NCI-H524 (cell line): Measurements from ENCODE around the gene NATD1.
"Not testable (repeated sequence)": the region's sequence is repeated elsewhere in the genome, so short reads cannot be mapped to it uniquely, and the experiment has no call there.

ENCODE experiments used
- DNase-seq, 2 experiments: peaks; one replicate each; lab custom pipeline; 2025; lab: John Stamatoyannopoulos, UW

NATD1 gene

DNA sequence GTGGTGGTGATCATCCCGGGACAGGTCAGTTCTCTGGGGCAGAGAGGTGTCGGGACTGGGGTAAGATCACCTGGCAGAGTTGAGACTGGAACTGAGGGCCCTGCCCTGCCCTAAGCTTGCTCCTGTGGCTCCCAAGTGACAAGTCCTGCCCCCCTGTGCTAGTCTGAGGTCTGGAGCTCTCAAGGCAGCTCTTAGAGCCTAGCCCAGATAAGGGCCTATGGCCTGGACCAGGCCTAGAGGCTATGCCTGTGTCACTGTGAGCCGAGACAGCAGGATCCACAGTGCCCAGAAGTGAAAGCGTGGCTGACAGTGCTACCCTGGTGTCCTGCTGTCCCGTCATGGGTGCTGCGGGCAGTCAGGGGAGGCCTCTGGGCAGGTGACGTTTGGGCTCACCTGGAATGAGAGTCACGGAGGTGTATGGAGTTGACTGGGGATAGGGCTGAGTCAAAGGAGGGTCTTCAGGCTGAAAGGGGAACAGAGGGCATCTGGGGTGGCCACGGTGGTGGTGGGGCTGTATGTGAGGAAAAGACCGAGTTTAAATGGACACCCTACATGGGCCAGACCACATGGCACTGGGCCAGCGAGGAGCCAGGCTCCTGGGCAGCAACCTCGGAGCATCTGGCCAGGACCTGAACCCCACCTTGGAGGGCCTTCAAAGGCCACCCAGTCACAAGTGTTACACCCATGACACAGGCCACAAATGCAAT lies 5.5 kb downstream of the NATD1 start:
- no peak for DNase-seq

DNA sequence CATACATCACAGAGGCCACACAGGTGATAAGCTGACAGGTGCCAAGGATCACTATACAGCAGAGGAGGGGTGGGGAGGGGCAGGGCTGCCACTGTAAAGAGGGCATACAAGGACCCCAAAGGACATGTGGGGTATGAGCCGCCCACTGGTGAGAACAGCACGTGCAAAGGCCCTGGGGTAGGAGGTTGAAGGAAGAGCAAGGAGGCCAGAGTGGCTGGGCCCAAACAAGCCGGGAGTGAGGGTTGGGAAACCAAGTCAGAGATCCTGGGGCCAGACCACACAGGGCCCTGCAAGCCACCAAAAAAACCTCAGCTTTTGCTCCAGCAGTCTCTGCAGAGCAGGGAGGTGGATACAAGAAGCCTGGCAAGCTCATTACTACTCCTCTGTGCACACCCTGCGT lies 6.5 kb downstream of the NATD1 start:
- no peak for DNase-seq

DNA sequence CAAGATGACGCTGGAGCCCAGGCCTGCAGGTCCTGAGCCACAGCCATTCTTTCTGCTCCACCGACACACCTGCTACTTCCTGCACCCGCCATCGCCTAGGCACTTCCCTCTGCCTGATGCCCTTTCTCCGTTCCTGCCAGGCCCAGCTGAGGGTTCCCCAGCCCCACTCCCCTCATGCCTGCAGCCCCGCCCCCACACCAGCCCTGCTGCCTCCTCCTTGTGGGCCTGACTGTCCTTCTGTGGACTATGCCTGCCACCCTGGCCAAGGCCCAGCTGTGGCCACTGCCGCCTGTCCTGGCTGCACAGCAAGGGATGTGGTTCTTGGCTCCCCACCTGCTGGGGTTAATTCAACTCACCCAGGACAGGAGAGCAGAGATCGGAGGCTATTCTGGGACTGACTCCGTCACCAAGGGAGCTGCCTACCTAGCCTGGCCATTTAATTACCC lies 7.5 kb downstream of the NATD1 start:
- DNase-seq, result no peak

DNA sequence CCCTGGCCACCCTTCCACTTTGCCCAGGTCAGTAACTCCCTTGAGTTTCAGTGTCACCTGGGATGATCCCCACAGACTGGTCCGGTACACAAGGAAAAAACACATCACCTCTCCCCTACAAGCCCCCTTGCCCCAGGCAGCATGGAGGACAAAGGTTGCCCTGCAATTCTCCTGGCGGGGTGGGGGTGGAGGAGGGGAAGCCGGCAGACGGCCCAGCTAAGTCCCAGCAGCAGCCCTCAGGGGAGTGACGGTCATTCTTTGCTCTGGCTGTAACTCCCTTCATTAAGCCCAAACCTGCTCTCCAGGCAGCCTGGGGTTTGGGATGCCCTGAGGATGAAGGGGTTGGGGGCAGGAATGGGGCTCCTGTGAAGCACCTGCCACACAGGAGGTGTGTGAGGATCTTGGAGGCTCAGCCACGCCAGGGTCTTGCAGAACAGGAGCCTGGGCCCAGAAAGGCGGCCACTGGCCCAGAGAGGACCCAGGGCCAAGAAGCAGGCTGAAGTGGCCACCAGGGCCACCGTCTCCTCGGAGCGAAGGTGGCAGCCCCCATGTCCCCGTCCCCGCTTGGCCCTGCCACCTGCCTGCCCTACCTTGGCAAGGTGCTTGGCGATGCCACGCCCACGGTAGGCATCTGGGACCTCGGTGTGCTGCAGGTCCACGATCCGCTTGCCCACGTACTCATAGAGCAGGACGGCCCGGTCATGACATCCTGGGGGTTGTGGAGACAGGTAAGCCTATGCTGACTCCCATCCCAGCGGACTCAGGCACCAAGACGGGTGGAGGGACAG lies 9.5 kb downstream of the NATD1 start:
- no peak for DNase-seq

DNA sequence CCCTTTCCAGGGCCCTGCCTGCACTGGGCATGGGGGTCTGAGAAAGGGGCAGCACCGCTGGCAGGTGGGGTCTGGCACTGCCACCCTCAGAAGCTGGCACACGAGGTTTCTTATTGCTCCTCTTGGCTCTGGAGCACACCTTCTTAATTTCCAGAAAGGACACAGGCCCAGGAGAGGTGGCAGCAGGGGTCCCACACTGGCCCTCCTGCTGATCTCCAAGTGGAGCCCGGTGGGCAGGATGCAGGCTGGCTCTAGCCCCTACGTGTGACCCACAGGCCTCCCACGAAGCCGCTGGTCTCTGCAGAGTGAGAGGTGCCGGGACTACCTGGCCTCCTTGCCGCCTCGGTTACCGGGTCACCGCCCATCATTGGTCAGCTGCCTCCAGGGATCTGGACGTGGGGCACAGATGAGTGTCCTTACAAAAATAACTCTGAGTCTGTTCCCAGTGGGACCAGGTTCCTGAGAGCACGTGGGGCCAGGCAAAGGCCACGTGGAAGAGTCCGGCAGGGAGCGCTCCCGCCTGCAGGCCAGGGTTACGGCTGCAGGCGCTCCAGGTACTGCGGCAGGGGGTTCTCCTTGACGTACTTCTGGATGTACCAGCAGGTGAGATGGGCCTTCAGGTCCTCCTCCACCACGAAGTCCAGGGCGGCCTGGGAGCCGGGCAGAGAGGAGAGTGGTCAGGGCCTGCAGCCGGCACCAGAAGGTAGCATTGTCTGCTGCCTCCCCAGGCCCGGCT lies 10.3 kb downstream of the NATD1 start:
- no peak for DNase-seq

DNA sequence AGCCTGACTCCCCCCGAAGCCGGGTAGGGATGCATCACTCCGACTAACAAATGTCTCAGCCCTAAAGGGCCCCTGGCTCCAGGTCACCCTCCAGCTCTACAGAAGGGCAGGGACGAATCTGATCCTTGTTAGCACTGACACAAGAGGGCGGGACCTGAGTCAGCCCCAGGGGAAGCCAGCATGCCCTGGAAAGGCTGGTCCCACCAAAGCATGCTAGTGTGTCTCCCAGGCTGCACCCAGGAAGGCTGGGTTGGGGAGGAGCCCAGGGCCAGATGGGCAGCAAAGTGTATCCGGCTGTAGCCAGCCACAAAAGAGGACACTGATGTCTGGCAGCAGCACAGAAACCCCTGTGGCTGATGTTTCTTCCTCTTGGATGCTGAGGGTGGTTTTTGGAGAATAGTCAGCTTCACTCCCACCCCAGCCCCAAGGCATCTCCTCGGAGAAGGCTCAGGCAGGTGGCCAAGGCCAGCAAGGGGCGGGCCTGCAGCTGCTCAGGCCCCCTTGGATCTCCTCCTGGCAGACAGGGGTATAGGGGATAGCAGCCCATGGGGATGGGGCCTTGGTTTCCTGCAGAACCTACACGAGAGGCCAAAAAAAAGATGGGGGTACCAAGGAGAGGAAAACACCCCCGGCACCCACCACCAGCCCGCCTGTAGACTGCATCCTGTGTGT lies 11.0 kb downstream of the NATD1 start:
- no peak for DNase-seq

DNA sequence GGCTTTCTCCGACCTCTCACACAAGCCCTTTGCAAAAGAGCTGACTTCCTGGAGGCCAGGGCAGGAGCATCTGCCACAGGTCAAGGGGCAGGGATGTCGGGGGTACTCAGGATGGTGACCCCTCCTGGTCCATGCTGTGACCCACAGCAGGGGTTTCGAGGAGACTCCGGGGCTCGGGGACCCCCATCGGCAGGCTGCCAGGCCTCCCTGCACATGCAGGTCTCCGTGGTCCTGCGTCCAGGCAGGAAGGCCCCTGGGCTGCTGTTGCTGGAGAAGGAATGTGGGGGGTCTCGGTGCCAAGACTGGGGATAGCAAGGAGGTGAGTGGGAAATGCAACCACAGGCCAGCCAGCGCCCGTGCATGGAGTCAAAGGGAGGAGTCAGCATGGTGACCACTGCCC lies 11.6 kb downstream of the NATD1 start:
- no peak for DNase-seq

DNA sequence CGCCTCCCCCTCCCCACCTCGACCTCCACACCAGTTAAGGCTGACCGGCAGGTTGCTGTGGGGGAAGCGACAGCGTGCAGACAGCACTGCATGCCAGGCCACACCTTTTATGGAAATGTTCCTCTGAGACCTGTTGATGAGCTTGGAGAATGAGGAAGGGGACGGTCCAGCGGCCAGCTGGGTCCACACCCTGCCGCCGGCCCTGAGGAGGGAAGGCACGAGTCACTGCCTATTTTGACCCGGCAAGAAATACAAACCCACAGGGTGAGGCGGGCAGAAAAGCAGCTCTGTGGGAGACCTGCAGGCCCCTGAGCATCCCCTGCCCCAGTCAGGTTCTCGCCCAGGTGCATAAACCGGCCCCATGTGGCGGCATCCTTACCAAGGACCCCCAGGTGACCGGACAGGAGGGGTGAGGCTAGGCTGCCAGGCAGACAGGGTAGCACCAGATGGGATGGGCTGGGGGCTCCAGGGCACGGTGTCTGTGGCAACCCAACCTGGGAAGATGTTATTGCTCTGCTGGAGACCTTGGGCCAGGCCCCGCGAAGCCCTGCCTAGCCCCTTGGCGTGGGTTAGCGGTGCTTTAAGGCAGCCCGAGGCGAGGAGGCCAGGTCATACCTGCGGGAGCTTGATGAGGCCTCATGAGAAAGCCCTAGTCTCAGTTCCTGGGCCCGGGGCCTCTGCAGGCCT lies 12.7 kb downstream of the NATD1 start:
- no peak for DNase-seq

DNA sequence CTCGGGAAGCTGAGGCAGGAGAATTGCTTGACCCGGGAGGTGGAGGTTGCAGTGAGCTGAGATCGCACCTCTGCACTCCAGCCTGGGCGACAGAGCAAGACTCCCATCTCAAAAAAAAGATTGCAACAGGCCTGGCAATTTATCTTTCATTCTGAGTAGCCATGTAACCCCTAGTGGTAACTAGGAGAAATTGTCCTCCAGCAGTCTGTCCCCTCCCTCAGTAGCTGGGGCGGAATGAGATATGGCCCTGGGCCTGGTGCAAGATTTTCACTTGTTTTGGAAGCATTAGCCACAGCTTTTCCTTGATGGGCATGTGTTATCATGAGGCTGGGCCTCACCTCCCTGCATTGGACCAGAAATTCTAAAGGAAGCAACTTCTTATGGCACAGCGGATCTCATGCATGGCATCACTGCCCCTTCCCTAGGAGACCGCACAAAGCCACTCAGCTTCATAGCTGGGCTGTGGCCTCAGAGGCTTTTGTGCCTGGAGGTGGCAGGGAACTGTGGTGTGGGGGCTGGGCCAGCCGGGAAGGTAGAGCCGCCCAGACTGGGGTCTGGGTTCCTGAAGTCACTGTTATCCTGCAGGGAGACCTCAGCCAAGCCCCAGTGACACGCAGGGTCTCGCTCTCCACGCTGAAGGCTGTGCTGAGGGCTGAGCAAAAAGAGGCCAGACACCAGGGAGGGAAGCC lies 13.4 kb downstream of the NATD1 start:
- DNase-seq, result peak in 1 of 2 experiments; percentile 21

DNA sequence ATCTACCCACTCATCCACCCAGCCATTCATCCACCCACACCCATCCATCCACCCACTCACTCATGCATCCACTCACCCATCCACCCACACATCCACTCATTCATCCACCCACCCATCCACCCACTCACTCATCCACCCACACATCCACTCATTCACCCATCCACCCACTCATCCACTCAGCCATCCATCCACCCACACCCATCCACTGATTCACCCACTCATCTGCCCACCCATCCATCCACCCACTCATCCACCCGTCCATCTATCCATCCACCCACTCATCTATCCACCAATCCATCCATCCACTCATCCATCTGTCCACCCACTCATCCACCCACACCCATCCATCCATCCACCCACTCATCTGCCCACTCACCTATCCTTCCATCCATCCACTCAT lies 17.3 kb downstream of the NATD1 start:
- no peak for DNase-seq

DNA sequence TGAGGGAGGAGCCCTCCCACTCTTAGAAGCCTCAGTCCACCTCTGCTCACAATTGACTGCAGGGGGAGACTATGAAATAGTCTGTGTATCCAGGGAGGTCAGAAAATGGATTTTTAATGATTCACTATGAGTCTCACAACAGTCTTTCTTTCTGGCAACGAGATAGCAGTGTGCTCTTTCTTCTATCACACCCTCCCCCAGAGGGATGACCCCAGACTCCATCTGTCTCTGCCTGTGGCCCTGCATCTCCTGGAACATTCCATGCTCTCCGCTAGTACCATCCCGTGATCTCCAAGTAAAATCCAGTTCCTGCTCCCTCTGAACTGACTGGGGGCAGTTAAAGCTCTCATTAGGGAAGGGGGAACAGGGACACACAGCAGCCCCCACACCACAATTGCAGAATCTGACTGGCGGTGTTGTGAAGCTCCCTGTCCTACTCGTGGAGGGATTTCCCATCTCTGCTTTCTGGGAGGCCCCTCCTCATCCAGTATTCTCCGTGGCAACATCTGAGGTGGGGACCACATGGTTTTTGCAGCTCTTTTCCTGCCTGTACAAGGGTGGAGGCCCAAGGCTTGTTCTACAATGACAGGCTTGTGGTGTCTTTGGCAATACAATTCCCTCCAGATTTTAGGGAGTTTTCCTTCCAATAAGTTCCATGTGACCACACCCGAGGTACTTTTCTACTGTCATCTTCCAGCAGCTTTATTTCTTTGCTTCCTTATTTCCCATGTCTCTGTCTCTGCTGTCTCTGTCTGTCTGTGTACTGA lies 19.4 kb downstream of the NATD1 start:
- no peak for DNase-seq

DNA sequence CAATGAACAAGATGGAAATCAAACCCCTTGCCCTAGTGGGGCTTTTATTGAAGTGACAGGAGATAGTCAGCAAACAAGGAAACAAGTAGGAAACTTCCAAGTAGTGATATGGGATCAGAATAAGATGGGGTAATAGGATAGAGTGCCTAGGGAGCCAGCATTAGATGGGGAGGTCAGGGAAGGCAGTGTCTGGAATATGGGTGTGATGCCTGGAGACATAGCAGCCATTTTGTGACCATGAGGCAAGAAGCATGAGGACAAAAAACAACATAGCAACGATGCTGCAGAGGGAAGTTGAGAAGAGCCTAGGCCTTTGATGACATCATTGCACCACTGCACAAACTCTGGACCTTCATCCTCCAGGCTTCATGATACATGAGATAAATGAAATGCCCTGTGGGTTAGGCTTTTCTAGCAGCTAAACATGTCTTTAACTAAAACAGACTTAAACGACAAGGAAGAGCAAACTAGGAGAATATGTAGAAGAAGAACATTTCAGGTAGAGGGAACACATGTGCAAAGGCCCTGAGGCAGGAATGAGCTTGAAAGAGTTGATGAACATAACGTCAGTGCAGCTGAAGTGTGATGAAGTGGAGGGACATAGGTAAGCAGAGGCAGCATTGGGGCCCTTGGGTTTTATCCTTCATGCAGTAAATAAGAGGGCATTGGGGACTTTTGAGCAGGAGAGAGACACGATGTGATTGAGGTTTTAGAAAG lies 21.0 kb downstream of the NATD1 start:
- no peak for DNase-seq

DNA sequence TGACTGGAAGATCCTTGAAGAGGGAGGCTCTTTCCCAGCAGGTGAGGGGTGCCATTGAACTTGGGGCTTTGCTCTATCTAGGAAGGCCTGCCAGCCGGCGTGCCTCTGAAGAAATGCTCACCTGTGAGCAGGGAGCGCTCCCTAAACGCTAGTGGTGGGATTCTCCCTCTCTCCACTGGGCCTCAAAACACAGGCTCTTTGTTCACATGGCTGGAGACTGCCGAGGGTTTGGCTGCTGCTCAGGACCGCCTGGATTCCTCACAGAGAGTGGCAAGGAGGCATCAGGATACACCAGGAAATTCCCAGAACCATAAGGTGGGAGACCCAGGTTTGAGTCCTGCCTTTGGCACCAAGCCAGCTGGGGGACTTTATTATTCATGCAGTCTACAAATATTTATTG lies 21.7 kb downstream of the NATD1 start:
- no peak for DNase-seq

DNA sequence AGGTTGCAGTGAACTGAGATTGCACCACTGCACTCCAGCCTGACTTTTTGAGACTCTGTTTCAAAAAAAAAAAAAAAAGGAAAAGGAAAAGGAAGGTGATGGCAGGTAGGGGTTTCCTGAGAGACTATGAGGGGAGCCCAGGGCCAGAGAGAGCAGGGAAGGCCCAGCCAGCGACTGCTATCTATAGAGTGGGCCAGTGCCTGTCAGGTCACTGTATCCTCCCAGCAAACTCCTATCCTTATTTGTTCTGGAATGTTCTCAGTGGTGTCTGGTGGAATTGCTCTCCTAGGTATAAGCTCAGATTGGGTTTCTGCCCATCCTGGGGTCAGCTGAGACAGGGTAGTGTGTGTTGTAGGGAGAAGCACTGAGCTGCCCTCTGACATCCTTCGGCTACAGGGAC lies 24.4 kb downstream of the NATD1 start:
- DNase-seq, result no peak

DNA sequence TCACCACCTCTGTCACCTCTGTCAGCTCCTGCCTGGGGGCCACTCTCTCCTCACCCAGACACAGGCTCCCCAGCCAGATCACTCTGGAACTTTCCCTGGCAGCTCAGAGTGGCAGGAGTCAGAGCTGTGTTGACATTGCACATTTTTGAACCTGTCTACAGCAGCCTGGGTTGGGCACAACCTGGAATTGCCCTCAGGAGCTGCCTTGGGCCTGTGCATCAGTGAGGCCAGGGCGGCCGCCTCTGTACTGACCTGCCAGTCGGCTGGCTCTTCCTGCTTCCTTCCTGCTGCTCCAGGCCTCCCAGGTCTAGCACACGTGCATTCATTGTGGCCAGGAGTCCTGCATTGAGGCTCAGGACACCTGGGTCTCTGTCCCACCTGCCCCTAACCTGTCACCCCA lies 25.1 kb downstream of the NATD1 start:
- no peak for DNase-seq

DNA sequence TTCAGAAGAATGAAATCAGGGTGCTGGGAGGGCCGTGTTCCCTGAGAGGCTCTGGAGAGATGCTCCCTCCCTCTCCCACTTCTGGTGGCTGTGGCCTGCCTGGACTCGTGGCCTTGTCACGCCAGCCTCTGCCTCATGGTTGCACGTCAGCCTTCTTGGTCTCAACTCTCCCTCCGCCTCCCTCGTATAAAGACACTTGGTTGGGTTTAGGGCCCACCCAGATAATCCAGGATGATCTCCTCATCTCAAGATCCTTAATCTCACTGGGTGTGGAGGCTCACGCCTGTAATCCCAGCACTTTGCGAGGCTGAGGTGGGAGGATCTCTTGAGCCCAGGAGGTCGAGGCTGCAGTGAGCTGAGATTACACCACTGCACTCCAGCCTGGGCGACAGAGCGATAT lies 25.9 kb downstream of the NATD1 start:
- not testable (repeated sequence) for DNase-seq

DNA sequence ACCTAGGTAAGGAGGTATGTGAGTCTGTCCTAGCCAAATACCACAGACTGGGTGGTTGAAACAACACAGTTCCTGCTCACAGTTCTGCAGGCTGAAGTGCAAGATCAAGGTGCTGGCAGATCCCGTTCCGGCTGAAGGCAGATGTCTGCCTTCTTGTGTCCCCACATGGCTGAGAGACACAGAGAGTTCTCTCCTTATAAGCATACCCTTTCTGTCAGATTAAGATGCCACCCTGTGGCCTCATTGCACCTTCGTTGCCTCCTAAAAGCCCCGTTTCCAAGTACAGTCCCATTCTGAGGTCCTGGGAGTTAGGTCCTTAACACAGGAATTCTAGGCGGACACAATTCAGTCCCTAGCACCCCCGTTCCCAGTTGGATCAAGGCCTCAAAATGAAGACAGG lies 30.1 kb downstream of the NATD1 start:
- no peak for DNase-seq

DNA sequence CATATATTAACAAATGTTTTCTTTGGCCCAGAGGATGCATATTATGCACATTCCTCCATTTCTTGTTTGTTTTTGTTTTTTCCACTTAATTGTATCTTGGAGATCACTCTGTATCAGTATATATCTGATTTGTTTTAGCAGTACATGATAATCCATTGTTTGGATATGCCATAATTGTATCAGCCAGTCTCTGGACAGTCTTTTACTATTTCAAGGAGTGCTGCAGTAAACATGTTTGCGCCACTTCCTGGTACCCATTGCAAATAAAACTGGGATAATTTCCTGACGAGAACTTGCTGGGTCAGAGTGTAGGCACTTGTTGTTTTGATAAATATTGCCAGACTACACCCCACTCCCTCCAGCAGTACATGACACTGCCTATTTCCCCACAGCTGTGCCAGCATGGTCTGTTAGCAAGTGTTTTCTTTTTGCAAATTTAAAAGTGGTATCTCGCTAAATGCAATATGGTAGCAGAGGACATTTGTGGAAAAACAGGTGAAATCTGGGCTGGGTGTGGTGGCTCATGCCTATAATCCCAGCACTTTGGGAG lies 34.3 kb downstream of the NATD1 start:
- no peak for DNase-seq

DNA sequence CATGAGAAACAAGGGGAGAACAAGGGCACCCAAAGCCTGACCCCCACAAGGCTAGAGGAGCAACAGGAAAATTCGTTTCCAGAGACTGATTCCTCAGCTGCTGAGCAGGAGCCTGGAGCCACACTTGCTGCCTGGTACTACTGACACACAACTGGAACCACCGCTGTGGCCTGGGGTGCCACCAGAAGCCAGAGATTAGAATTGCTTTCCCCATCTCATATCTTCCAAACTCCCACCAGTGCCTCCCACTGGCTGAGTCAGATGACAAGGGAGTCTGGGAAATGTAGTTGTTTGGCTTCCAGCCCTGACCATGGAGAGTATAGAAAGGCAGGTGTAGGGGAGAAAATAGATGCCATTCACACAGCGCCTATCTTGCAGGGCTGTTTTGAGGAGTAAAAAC lies 35.1 kb downstream of the NATD1 start:
- DNase-seq, result peak in 1 of 2 experiments; percentile 53
